ENCODE results near the gene RHEX. TPM values are rescaled to one million over a fixed set of nuclear protein-coding genes. Genes with fewer than 3 reads are reported as not detected.
A peak's percentile ranks its signal among the peaks of the same experiment; 100 is the strongest.

The RHEX gene
- total and polyA plus RNA-seq, 11 donors = 0.16 to 0.60 (median 0.38) TPM; not detected in 5

DNA sequence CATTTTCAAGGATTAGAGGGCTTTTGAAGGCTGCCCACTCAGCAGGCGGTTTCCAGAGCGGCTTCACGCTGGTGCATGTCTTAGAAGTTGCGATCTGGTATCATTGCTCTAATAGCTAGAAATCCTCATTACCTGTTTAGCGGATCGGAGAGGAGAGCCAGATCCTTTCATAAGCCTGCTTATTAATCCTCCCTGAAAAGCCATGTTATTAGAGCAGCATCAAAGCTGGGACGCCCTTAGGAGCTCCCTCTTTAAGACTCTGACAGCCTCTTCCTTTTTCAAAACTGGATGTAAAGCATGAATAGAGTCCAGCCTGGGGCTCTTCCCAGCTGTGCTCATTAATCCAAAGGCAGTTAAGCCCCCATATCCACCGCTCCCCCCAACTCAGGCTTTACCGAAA is 15.4 kb upstream of the RHEX start:
- ATAC-seq (no peak), DNase-seq (no peak)
- Histone ChIP-seq H3K27me3 (peaks cover 0 to 16% (median 2%) of the 10 kb centered on the region in 9 donors), H3K4me3 (no peak overlapping the region), H3K4me1 (peaks cover 0 to 20% (median 0%) of the 10 kb centered on the region in 12 donors), H3K9me3 (no peaks in the 10 kb centered on the region), H3K36me3 (no peaks in the 10 kb centered on the region), H3K27ac (no peak overlapping the region)
- TF ChIP-seq CTCF (IDR thresholded peaks at IDR 0.05) = no peak
- TF ChIP-seq POLR2A (IDR thresholded peaks at IDR 0.05) = no peak
- intact Hi-C loops (cut with DNase I) = loop anchor here in 1 of 10 donors (10.0 kb wide), 1 partner anchor 67 kb away; no protein-coding TSS in a partner anchor
- 92 to 94% (median 93%) methylated on average over 9 of the region's 9 CpGs for WGBS, 4 donors

DNA sequence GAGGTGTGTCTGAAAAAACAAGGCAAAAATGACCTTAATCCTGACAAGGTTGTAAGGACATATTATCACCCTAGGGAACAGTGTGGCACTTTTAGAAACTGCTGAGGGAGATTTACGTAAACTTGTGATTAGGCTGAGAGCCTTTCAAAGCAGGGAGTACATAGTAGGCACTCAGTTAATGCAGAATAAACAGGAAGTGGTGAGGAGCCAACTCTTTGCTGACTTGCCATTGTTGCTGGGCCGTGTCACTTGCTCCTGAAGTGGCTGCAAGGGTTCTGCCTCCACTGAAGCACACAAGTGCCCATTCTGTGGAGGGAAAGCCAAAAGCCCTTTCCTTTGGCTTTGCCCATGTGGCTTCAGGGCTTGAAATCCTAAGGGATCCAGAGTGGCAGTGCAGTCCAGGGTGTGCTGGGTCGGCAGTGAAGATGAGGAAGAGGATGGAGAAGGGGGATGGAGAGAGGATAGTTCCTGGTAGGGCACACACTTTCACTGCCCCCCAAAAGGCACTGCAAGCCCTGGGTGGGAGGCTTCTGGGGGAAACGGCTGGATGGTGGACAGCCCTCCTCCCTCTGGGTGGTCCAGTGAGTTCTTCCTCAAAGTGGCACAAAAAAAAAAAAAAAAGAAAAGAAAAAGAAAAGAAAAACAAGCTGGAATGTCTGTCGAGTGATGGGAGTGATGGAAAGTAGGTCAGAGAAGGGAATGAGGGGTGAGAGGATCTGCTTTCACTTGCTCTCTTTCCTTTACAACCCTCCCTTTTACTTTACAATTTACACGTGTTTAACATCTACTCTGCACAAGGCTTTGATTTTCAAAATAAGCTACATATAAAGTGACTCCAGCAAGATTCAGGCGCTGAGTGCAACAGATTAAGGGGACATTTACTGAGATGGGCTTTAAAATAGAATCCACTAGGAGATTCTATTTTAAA is 13.7 kb upstream of the RHEX start:
- no peak for DNase-seq
- TF ChIP-seq POLR2A (IDR thresholded peaks at IDR 0.05) (no peak), CTCF (IDR thresholded peaks at IDR 0.05) (no peak)
- WGBS, 4 donors = 42 to 51% (median 46%) methylated on average over 7 of the region's 7 CpGs
- no peak overlapping the region for H3K27ac ChIP-seq
- H3K4me3 ChIP-seq = no peak overlapping the region
- H3K4me1 ChIP-seq = peaks cover 0 to 20% (median 0%) of the 10 kb centered on the region in 12 donors
- intact Hi-C loops (cut with DNase I) = loop anchor here in 1 of 10 donors (10.0 kb wide), 1 partner anchor 65 kb away; no protein-coding TSS in a partner anchor
- H3K27me3 ChIP-seq = peaks cover 0 to 16% (median 4%) of the 10 kb centered on the region in 9 donors
- H3K36me3 ChIP-seq = no peaks in the 10 kb centered on the region
- H3K9me3 ChIP-seq = no peaks in the 10 kb centered on the region
- ATAC-seq = no peak

- no peak overlapping the region for H3K27ac ChIP-seq
- H3K9me3 ChIP-seq = no peaks in the 10 kb centered on the region
- H3K27me3 ChIP-seq = peaks cover 0 to 16% (median 4%) of the 10 kb centered on the region in 9 donors
- intact Hi-C loops (cut with DNase I) = no loop called here
- H3K4me3 ChIP-seq = no peak overlapping the region
- H3K36me3 ChIP-seq = no peaks in the 10 kb centered on the region
- TF ChIP-seq CTCF (IDR thresholded peaks at IDR 0.05) (no peak), POLR2A (IDR thresholded peaks at IDR 0.05) (no peak)
- WGBS, 4 donors = 65 to 72% (median 67%) methylated on average over 5 of the region's 5 CpGs
- ATAC-seq = no peak
- DNase-seq = no peak
- H3K4me1 ChIP-seq = peaks cover 0 to 14% (median 0%) of the 10 kb centered on the region in 12 donors
Observed at GRCh38 chr1:206040328-206040727, 12.6 kb upstream of the RHEX start.

- Histone ChIP-seq H3K9me3 (no peaks in the 10 kb centered on the region), H3K4me1 (peaks cover 0 to 14% (median 0%) of the 10 kb centered on the region in 12 donors), H3K4me3 (no peak overlapping the region), H3K36me3 (no peaks in the 10 kb centered on the region), H3K27me3 (peaks cover 0 to 11% (median 1%) of the 10 kb centered on the region in 9 donors), H3K27ac (no peak overlapping the region)
- 60 to 76% (median 64%) methylated on average over 7 of the region's 7 CpGs for WGBS, 4 donors
- TF ChIP-seq CTCF (IDR thresholded peaks at IDR 0.05) = no peak
- no peak for TF ChIP-seq POLR2A (IDR thresholded peaks at IDR 0.05)
- intact Hi-C loops (cut with DNase I) = no loop called here
- peak in 1 of 4 donors; percentile 15 for ATAC-seq
- no peak for DNase-seq
Observed at GRCh38 chr1:206041640-206042039, 11.3 kb upstream of the RHEX start.

Data from heart left ventricle (tissue), 16 donors.